ENCODE results near the gene CCDC7.

- no peak for TF ChIP-seq CTCF (conservative IDR thresholded peaks at IDR 0.05; ENCODE audit: low read length)
- TF ChIP-seq EZH2phosphoT487 (IDR thresholded peaks at IDR 0.05; ENCODE audit: borderline replicate concordance, low read depth, low read length): no peak
Observed at GRCh38 chr10:32501906-32502305, 56.0 kb downstream of the CCDC7 start.
